AG09309 (cell line): ENCODE measurements around the gene HDLBP.

ENCODE experiments used
- DNase-seq: peaks from one replicate; pipeline ENCODE4 v3.0.0-alpha.2; 2010; ENCODE audit warnings: low read depth
- H3K4me3 ChIP-seq: 2 replicates; pipeline ENCODE4 v1.5.1; 2011; ENCODE audit warnings: mild to moderate bottlenecking, low read depth, low read length, moderate library complexity; ENCODE audit not compliant: control insufficient read depth
- TF ChIP-seq, protein P1 (sequence below): IDR thresholded peaks from 2 replicates; pipeline ENCODE4 v1.5.1; 2011; ENCODE audit warnings: mild to moderate bottlenecking, low read depth, low read length, inconsistent platforms; ENCODE audit not compliant: insufficient read depth, control insufficient read depth; ENCODE audit errors: missing control alignments

HDLBP gene

DNA sequence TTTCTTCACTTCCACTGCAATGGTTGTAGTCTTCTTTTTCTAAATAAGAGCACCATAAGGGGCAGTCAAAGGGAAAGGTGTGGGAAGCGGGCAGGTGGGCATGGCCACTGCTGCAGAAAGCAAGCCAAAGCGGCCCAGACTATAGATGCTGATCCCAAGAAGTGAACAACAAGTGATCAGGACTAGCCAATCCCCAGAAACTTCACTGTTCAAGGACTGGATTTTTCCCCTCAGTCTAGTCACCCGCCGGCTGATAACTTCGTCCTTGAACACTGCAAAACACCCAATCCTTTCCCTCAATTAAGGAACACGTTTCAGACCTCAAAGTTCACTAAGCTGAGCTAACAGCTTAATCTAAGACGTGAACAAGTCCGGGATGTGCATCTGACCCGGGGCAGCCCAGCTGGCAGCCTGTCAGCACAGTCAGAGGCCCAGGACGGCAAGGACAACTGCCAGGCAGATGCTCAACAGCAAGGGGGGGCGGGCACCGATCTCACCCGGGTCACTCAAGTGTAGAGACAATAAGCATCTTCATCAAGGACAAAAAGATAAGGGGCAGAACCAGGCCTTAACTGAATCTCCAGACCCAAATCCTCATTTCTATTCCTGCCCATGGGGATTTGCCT lies 59.8 kb downstream of the HDLBP start:
- TF ChIP-seq, protein P1, sequence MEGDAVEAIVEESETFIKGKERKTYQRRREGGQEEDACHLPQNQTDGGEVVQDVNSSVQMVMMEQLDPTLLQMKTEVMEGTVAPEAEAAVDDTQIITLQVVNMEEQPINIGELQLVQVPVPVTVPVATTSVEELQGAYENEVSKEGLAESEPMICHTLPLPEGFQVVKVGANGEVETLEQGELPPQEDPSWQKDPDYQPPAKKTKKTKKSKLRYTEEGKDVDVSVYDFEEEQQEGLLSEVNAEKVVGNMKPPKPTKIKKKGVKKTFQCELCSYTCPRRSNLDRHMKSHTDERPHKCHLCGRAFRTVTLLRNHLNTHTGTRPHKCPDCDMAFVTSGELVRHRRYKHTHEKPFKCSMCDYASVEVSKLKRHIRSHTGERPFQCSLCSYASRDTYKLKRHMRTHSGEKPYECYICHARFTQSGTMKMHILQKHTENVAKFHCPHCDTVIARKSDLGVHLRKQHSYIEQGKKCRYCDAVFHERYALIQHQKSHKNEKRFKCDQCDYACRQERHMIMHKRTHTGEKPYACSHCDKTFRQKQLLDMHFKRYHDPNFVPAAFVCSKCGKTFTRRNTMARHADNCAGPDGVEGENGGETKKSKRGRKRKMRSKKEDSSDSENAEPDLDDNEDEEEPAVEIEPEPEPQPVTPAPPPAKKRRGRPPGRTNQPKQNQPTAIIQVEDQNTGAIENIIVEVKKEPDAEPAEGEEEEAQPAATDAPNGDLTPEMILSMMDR: no peak
- no peak for DNase-seq
- H3K4me3 ChIP-seq: no peak overlapping the region

DNA sequence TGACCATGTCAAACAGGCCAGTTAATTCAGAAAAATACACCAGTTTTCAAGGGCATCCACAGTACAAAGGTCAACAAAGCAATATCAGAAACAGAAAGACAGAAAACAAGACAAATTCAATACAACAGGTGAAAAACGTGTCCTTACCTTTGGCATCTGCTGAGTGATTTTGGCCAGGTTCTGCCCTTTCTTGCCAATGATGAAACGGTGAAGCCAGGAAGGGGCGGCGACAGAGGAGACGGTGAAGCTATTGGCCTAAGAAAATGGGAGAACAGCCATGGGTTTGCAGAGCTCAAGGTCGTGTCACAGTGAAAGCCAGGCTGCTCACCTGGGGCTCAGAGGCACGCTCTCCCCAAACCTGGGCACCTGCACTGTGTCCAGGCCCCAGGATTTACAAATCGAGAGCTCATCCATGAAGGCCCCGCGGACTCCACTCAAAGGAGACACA lies 60.5 kb downstream of the HDLBP start:
- TF ChIP-seq, protein P1: no peak
- DNase-seq: no peak
- H3K4me3 ChIP-seq: no peak overlapping the region

DNA sequence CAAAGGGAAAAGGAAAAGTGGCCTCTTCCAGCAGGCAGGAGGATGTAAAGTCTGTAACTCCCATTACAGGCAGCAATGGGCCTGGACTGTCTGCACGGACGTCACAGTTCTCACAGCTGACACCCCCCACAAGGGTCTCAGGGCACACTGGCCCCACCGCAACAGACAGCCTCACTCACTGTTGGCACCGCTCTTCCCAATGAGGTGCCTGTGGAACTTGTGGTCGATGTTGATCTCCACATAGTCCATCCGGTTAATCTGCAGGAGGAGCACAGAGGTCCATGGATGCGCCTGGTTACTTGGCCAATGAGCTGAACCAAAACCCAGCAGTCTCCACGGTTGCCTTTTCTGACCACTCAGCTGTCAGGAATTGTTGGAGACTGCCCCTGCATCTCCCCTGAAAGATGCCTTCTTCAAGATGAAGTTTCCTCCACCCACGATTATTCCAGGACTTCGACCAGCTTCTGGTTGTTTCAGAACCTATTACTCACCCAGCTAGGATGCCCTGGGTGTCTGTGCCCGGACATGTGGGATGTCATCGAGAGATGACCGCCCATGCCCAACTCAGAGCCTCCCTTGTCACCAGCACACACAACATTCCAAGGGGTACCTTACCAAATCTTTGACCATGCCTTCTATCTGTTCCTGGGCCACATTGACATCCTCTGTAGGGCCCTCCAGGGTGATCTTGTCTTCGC lies 62.5 kb downstream of the HDLBP start:
- TF ChIP-seq, protein P1: no peak
- DNase-seq: no peak
- H3K4me3 ChIP-seq: no peak overlapping the region

DNA sequence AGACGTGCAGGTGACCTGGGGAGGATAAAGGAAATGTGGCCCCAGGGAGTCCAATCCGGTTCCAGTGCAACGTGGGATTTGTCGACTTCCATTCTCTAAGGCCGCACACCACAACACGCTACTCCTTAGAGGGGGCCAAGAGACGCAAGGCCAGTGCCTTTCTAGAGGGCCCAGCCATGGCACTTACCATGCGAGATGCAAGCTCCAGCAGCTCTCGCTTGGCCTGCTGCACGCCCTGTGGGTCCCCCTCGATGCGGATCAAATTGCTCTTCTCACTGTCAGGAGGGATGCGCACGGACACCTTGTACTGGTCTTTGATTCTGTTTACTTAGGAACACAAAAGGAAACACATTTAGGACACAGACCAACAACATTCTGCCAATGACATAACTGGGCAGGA lies 65.8 kb downstream of the HDLBP start:
- no peak for DNase-seq
- TF ChIP-seq, protein P1: no peak
- no peak overlapping the region for H3K4me3 ChIP-seq

DNA sequence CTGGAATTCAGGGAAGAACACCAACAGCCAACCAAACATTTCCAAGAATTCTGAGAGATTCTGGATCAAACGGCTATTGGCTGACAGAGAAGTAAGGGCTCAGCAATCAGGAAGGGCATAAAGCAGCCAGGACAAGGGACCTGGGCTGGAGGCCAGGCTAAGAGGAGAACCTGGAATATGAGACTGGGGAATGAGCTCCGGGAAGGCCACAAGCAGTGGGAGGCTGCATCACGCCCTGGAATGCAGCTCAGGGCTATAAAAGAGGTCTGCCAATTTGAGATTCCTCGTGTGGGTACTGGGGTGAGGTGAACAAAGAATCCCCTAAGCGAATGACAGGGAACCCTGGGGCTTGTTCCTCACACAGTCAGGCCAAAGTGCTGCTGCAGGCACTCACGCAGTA lies 66.6 kb downstream of the HDLBP start:
- TF ChIP-seq, protein P1: no peak
- no peak overlapping the region for H3K4me3 ChIP-seq
- peak; percentile 8 for DNase-seq

DNA sequence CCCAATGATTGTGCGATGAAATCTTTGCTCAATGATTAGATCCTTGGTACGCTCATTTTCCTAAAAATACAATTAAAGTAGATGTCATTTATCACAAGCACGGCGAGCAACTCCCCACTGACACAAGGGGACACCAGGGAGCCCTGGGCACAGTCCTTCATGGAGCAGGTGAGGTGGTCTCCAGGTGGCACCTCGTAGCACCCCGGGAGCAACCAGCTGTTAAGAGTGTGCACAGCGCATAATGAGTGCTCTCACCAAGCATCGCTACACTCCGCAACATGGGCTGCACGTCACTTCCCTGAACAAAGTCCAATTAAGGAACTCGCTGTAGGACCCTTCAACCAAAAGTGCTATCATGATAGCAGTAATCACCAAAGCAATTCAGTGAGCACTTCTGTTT lies 67.2 kb downstream of the HDLBP start:
- TF ChIP-seq, protein P1: no peak
- no peak for DNase-seq
- no peak overlapping the region for H3K4me3 ChIP-seq
